ENCODE results near the gene IFI27L2. TPM values are rescaled to one million over a fixed set of nuclear protein-coding genes. Genes with fewer than 3 reads are reported as not detected.

Gene IFI27L2
- total RNA-seq, 1 donor from 2014 or later = 23.7 TPM

DNA sequence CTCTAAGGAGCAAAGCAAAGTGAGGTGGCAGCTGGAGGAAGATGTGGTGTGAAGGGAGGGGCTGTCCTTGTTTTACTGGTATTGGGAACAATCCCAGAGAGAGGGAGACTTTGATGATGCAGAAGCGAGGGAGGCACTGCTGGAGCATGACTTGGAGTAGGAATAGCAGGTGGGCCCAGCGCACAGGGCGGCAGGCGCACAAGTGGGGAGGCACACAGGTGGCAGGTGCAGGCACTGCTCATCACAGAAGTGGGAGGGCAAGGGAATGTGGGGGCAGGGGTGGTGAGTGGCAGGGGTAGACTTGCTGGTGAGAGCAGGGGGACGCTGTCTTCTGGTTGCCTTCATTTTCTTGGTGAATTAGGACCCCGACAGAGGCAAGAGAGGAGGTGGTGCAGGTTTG lies 30.4 kb downstream of the IFI27L2 start:
- Mint-ChIP-seq H3K4me1 (ENCODE audit: unreplicated experiment) (no peaks in the 10 kb centered on the region), H3K27ac (ENCODE audit: unreplicated experiment) (no peak overlapping the region), H3K27me3 (ENCODE audit: unreplicated experiment) (peaks cover 4% of the 10 kb centered on the region), H3K4me3 (ENCODE audit: unreplicated experiment) (no peak overlapping the region), H3K9me3 (ENCODE audit: unreplicated experiment) (no peaks in the 10 kb centered on the region), H3K36me3 (ENCODE audit: low read depth, unreplicated experiment) (peaks cover 10% of the 10 kb centered on the region)
- no peak for DNase-seq (ENCODE audit: low spot score)
- TF ChIP-seq CTCF (IDR thresholded peaks at IDR 0.05; ENCODE audit: unreplicated experiment) = no peak

DNA sequence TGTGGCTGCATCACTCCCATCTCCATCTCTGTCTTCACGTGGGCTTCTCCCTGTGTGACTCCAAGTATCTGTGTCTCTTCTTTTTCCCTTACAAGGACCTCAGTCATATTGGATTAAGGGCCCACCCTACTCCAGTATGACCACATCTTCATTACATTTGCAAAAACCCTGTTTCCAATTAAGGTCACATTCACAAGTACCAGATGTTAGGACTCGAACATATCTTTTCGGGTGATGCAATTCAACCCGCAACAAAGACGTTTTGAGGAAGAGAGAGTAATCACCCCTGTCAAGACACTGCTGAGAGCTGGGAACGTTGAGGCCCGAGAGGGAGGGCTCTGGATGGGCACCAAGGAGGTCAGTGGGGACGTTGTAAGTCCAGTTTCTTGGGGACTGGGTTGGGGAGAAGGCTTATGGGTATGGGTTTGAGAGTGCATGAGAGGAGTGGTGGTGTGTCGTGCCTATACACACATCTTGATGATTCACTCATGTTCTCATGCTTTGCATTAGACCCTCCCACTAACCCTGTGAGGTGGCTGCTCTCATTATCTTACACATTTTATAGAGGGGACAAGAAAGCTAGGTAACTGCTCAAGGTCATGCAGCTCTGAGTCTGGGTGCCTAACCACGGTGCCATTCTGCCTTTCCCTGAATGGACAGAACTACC lies 30.9 kb downstream of the IFI27L2 start:
- peaks cover 4% of the 10 kb centered on the region for H3K27me3 Mint-ChIP-seq (ENCODE audit: unreplicated experiment)
- H3K4me1 Mint-ChIP-seq (ENCODE audit: unreplicated experiment) = no peaks in the 10 kb centered on the region
- no peak overlapping the region for H3K27ac Mint-ChIP-seq (ENCODE audit: unreplicated experiment)
- DNase-seq (ENCODE audit: low spot score) = no peak
- H3K4me3 Mint-ChIP-seq (ENCODE audit: unreplicated experiment) = peak overlapping the region; percentile 18
- H3K9me3 Mint-ChIP-seq (ENCODE audit: unreplicated experiment) = no peaks in the 10 kb centered on the region
- peaks cover 10% of the 10 kb centered on the region for H3K36me3 Mint-ChIP-seq (ENCODE audit: low read depth, unreplicated experiment)
- TF ChIP-seq CTCF (IDR thresholded peaks at IDR 0.05; ENCODE audit: unreplicated experiment) = no peak

DNA sequence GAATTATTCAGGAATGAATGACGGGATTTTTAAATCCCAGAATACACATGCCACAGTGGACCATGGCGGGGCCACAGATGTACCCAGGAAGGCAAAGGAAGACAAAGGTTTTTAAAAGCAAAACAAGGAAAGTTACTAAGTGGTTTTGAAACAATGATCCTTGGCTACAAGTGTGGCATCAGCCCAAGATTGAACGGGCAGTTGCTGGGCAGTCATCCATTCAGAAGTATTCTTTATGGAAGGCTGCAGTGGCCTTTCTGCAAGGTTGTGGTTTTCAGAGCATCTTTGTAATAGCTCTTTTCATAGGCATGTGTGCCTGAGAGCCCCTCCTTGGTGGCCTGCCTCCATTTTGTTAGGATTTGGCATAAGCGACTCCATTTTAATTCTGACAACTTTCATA lies 32.3 kb downstream of the IFI27L2 start:
- no peak for DNase-seq (ENCODE audit: low spot score)
- Mint-ChIP-seq H3K27me3 (ENCODE audit: unreplicated experiment) (peaks cover 4% of the 10 kb centered on the region), H3K9me3 (ENCODE audit: unreplicated experiment) (no peaks in the 10 kb centered on the region), H3K4me1 (ENCODE audit: unreplicated experiment) (no peaks in the 10 kb centered on the region), H3K27ac (ENCODE audit: unreplicated experiment) (no peak overlapping the region), H3K4me3 (ENCODE audit: unreplicated experiment) (no peak overlapping the region), H3K36me3 (ENCODE audit: low read depth, unreplicated experiment) (peaks cover 10% of the 10 kb centered on the region)
- no peak for TF ChIP-seq CTCF (IDR thresholded peaks at IDR 0.05; ENCODE audit: unreplicated experiment)

- H3K9me3 Mint-ChIP-seq (ENCODE audit: unreplicated experiment) = no peaks in the 10 kb centered on the region
- no peak overlapping the region for H3K4me3 Mint-ChIP-seq (ENCODE audit: unreplicated experiment)
- no peaks in the 10 kb centered on the region for H3K27me3 Mint-ChIP-seq (ENCODE audit: unreplicated experiment)
- H3K27ac Mint-ChIP-seq (ENCODE audit: unreplicated experiment) = no peak overlapping the region
- no peak for DNase-seq (ENCODE audit: low spot score)
- H3K36me3 Mint-ChIP-seq (ENCODE audit: low read depth, unreplicated experiment) = peaks cover 6% of the 10 kb centered on the region
- H3K4me1 Mint-ChIP-seq (ENCODE audit: unreplicated experiment) = no peaks in the 10 kb centered on the region
- TF ChIP-seq CTCF (IDR thresholded peaks at IDR 0.05; ENCODE audit: unreplicated experiment) = no peak
Observed at GRCh38 chr14:94093418-94093817, 36.0 kb downstream of the IFI27L2 start.

GRCh38 chr14:94089479-94089878 lies 39.9 kb downstream of the IFI27L2 start:
- DNase-seq (ENCODE audit: low spot score) = no peak
- H3K27me3 Mint-ChIP-seq (ENCODE audit: unreplicated experiment) = no peaks in the 10 kb centered on the region
- H3K27ac Mint-ChIP-seq (ENCODE audit: unreplicated experiment) = no peak overlapping the region
- no peaks in the 10 kb centered on the region for H3K36me3 Mint-ChIP-seq (ENCODE audit: low read depth, unreplicated experiment)
- no peak overlapping the region for H3K4me3 Mint-ChIP-seq (ENCODE audit: unreplicated experiment)
- H3K9me3 Mint-ChIP-seq (ENCODE audit: unreplicated experiment) = no peaks in the 10 kb centered on the region
- peaks cover under 1% of the 10 kb centered on the region for H3K4me1 Mint-ChIP-seq (ENCODE audit: unreplicated experiment)
- TF ChIP-seq CTCF (IDR thresholded peaks at IDR 0.05; ENCODE audit: unreplicated experiment) = no peak

Data from endothelial cell (in vitro differentiated cells).